GM20000 (cell line): ENCODE data around the gene SHISAL2A.
A peak's percentile ranks its signal among the peaks of the same experiment; 100 is the strongest.

Experiments
- DNase-seq: peaks from one replicate; pipeline ENCODE4 v3.0.0; 2012; ENCODE audit warnings: low spot score
- CTCF ChIP-seq: IDR thresholded peaks from 2 replicates; pipeline ENCODE4 v1.5.1; 2012; ENCODE audit warnings: mild to moderate bottlenecking, control low read depth; ENCODE audit errors: extremely low read depth, missing control alignments

Gene SHISAL2A

GRCh38 chr1:52679048-52679447 is 46.1 kb downstream of the SHISAL2A start:
- no peak for DNase-seq
- no peak for TF ChIP-seq CTCF

- no peak for TF ChIP-seq CTCF
- no peak for DNase-seq
These were observed 46.5 kb downstream of the SHISAL2A start for GRCh38 chr1:52679498-52679897.

GRCh38 chr1:52680353-52680752 is 47.4 kb downstream of the SHISAL2A start:
- no peak for TF ChIP-seq CTCF
- DNase-seq, result no peak

- DNase-seq, result no peak
- no peak for TF ChIP-seq CTCF
These were observed 48.2 kb downstream of the SHISAL2A start for GRCh38 chr1:52681136-52681535.

- no peak for DNase-seq
- no peak for TF ChIP-seq CTCF
These were observed 50.5 kb downstream of the SHISAL2A start for GRCh38 chr1:52683367-52683940.

GRCh38 chr1:52684545-52684944 is 51.6 kb downstream of the SHISAL2A start:
- TF ChIP-seq CTCF, result no peak

GRCh38 chr1:52686261-52686751 is 53.3 kb downstream of the SHISAL2A start:
- TF ChIP-seq CTCF, result peak; percentile 77
- DNase-seq, result peak; percentile 78

More at GRCh38 chr1:52684545-52684944, 51.6 kb downstream of the SHISAL2A start:
- no peak for DNase-seq
